Nephron (organoid): ENCODE data around the gene CDH7.

ENCODE experiments used
- H3K27ac Mint-ChIP-seq, 3 experiments: 2 replicates each; pipeline ENCODE4 v1.8.0; 2020; ENCODE audit warnings: mixed read lengths in 3 of 3, mild to moderate bottlenecking in 2 of 3, moderate library complexity in 1 of 3
- H3K27me3 Mint-ChIP-seq: 2 replicates; pipeline ENCODE4 v1.8.0; 2021; ENCODE audit warnings: low read depth, mild to moderate bottlenecking, moderate library complexity, mixed read lengths
- H3K36me3 Mint-ChIP-seq: 2 replicates; pipeline ENCODE4 v1.8.0; 2020; ENCODE audit warnings: low read depth, mixed read lengths
- H3K4me1 Mint-ChIP-seq: 2 replicates; pipeline ENCODE4 v1.8.0; 2020; ENCODE audit warnings: mixed read lengths
- H3K4me3 Mint-ChIP-seq, 3 experiments: 2 replicates each; pipeline ENCODE4 v1.8.0; 2020; ENCODE audit warnings: mild to moderate bottlenecking in 3 of 3, mixed read lengths in 3 of 3, moderate library complexity in 2 of 3
- H3K9me3 Mint-ChIP-seq: 2 replicates; pipeline ENCODE4 v1.8.0; 2020; ENCODE audit warnings: mixed read lengths
- TF ChIP-seq, protein P1 (sequence below), 3 experiments: fragments of 200-600 bp; sonication (generic); IDR thresholded peaks; one replicate each; pipeline ENCODE4 v1.5.0; 2021; ENCODE audit warnings: antibody characterized with exemption in 3 of 3; ENCODE audit not compliant: unreplicated experiment in 3 of 3

CDH7 gene

DNA sequence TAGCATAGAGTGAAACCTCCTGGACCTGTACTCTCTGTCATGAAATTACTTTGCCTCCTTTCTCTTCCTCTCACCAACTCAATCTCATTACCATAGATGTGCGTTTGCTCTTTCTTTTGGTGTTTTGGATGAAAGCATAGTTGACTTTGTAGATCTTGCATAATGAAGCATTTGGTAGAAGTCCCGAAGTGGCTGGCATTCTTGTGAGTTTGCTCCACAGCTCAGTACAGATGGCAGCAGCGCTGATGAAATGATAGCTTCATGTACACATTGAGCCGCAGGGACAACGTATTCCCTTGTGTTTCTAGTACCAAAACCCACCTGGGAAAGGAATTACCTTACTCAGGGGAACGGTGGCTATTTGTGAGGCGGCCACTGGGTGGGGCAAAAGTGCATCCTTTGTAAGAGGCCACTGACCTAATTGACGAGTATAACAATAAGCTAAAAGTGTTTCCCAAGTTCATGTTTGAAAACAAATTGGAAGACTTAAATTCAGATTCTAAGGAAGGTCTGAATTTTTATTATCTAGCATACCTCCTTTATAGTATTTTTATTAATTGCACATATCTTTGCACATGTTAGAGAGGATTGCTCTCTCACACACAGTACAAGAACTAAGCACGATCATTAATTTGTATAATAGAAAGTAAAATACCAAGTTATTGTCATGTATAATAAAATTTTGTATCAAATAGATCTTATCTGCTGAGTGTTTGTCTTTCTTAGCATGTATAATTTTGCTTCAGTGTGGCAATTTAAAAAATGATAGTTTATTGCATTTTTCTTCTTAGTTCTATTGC is 25.4 kb upstream of the CDH7 start:
- H3K36me3 Mint-ChIP-seq: no peaks in the 10 kb centered on the region
- TF ChIP-seq, protein P1, sequence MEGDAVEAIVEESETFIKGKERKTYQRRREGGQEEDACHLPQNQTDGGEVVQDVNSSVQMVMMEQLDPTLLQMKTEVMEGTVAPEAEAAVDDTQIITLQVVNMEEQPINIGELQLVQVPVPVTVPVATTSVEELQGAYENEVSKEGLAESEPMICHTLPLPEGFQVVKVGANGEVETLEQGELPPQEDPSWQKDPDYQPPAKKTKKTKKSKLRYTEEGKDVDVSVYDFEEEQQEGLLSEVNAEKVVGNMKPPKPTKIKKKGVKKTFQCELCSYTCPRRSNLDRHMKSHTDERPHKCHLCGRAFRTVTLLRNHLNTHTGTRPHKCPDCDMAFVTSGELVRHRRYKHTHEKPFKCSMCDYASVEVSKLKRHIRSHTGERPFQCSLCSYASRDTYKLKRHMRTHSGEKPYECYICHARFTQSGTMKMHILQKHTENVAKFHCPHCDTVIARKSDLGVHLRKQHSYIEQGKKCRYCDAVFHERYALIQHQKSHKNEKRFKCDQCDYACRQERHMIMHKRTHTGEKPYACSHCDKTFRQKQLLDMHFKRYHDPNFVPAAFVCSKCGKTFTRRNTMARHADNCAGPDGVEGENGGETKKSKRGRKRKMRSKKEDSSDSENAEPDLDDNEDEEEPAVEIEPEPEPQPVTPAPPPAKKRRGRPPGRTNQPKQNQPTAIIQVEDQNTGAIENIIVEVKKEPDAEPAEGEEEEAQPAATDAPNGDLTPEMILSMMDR (IDR thresholded peaks at IDR 0.05; ENCODE audit: unreplicated experiment in 3 of 3): peak; percentile 41 to 65 (median 49)
- no peak overlapping the region for H3K4me3 Mint-ChIP-seq
- H3K27ac Mint-ChIP-seq: no peak overlapping the region
- H3K4me1 Mint-ChIP-seq: no peaks in the 10 kb centered on the region
- H3K9me3 Mint-ChIP-seq: no peaks in the 10 kb centered on the region
- no peaks in the 10 kb centered on the region for H3K27me3 Mint-ChIP-seq

DNA sequence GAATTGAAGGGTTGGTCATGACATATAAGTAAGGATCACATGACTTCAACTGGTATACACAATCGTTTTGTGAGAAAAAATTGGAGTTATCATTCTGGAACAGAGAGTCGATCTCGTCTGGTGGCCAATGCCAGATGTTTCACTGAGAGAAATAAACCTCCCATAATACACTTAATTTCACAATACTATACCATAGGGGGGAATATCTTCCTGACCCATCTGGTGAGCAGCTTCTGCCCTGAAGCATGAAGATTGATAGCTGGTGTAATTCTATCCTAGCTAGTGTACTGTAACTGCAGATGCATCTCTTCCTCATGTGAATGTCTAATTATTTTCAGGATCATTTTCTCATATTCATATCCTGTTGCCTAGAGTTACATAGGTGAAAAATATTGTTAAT is 15.7 kb upstream of the CDH7 start:
- Mint-ChIP-seq H3K4me1 (peaks cover 46% of the 10 kb centered on the region), H3K36me3 (no peaks in the 10 kb centered on the region), H3K27me3 (no peaks in the 10 kb centered on the region), H3K27ac (no peak overlapping the region), H3K9me3 (no peaks in the 10 kb centered on the region), H3K4me3 (no peak overlapping the region)
- TF ChIP-seq, protein P1 (IDR thresholded peaks at IDR 0.05; ENCODE audit: unreplicated experiment in 3 of 3): no peak

DNA sequence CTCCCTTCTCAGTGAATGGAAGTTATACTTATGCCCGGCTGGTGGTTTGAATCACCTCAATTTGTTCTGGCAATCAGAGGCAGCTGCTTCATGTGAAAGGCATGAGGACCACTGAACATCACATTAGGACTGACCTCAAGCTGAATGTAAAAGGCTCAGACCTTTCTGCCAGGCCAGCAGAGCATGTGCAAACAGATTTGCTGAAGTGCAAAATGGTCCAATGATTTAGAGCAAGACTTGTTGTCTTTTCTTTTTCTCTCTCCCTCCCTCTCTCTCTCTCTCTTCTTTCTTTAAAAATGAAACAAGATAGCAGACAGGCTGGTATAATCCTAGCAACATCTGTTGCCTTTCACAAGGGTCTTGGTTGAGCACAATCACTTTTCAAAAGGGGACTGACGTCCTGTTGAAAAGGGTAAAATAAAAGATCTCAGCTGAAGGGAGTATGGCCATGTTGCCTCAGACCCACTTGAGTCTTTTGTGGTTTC is 13.3 kb upstream of the CDH7 start:
- Mint-ChIP-seq H3K4me3 (no peak overlapping the region), H3K27ac (peak overlapping the region; percentile 47 to 86 (median 54)), H3K36me3 (no peaks in the 10 kb centered on the region), H3K9me3 (no peaks in the 10 kb centered on the region), H3K4me1 (peaks cover 42% of the 10 kb centered on the region), H3K27me3 (no peaks in the 10 kb centered on the region)
- TF ChIP-seq, protein P1 (IDR thresholded peaks at IDR 0.05; ENCODE audit: unreplicated experiment in 3 of 3): no peak

DNA sequence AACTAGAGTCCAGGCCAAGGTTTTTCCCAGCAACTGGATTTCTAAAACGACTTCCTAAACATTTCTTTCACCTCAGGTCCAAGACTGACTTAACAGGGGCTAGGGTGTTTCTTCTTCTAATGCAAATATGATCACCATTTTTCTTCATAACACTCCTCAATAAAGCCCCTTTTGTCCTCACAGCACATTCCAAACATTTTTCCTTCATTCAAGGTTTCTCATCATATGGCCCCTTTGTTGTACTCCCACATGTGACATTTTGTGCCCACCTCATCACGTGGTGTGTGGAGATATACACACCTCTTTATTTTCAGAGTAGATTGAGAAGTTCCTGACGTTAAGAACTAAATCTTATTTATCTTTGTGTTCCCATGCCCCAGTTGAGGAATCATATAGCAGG is 3.9 kb upstream of the CDH7 start:
- Mint-ChIP-seq H3K27me3 (peaks cover 23% of the 10 kb centered on the region), H3K36me3 (no peaks in the 10 kb centered on the region), H3K4me1 (peaks cover 13% of the 10 kb centered on the region), H3K9me3 (no peaks in the 10 kb centered on the region), H3K27ac (no peak overlapping the region), H3K4me3 (no peak overlapping the region)
- TF ChIP-seq, protein P1 (IDR thresholded peaks at IDR 0.05; ENCODE audit: unreplicated experiment in 3 of 3): no peak

DNA sequence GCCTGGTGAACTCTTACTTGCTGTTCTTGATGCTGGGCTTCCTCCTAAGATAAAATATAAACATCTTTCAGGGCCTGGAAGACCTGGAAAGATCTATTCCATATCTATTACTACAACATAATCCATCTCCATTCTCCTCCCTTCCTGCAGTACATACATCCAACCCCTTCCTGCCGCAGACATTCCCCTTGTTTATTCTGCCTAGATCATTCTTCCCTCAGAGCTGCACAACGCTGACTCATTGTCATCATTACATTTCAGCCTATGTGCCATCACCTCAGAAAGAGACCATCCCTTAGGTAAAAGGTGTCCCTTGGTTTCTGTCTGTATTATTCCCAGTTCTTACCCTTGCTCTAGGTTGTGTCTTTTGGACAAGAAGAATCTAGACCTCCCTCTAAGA is 2.5 kb upstream of the CDH7 start:
- Mint-ChIP-seq H3K9me3 (no peaks in the 10 kb centered on the region), H3K4me1 (peaks cover 25% of the 10 kb centered on the region), H3K27ac (peak overlapping the region in 1 of 3 experiments; percentile 9), H3K36me3 (no peaks in the 10 kb centered on the region), H3K27me3 (peaks cover 23% of the 10 kb centered on the region), H3K4me3 (peak overlapping the region; percentile 91 to 92 (median 92))
- TF ChIP-seq, protein P1 (IDR thresholded peaks at IDR 0.05; ENCODE audit: unreplicated experiment in 3 of 3): no peak

DNA sequence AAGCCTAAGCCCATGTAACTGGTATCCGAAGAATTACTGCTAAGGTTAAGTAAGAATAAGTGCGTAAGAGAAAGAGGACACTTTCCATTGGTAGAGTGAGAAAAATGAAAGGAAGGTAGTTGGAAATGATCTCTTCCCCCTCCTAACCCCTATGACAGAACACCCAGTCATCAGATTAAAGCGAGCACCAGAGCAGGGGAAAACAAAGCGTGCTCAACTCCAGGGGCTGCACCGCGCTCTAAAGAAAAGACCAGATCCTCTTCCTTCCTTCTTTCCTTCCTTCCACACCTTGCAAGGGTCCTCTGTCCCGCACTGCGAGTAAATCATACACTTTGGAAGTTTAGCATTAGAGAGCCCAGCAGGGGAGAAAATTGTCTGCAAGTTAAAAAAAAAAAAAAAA is 971 bp upstream of the CDH7 start:
- peak overlapping the region; percentile 19 to 84 (median 68) for H3K27ac Mint-ChIP-seq
- peaks cover 23% of the 10 kb centered on the region for H3K27me3 Mint-ChIP-seq
- H3K4me3 Mint-ChIP-seq: peak overlapping the region; percentile 91 to 92 (median 92)
- peaks cover 39% of the 10 kb centered on the region for H3K4me1 Mint-ChIP-seq
- no peaks in the 10 kb centered on the region for H3K36me3 Mint-ChIP-seq
- no peaks in the 10 kb centered on the region for H3K9me3 Mint-ChIP-seq
- TF ChIP-seq, protein P1 (IDR thresholded peaks at IDR 0.05; ENCODE audit: unreplicated experiment in 3 of 3): no peak
